ENCODE measurements around the gene PDE7B.

The PDE7B gene

GRCh38 chr6:135891710-135892109, 40.2 kb downstream of the PDE7B start:
- no peak for DNase-seq

GRCh38 chr6:135895231-135895911, 43.9 kb downstream of the PDE7B start:
- no peak for DNase-seq

GRCh38 chr6:135897087-135897486, 45.6 kb downstream of the PDE7B start:
- no peak for DNase-seq

GRCh38 chr6:135901774-135902524, 50.4 kb downstream of the PDE7B start:
- DNase-seq = no peak

GRCh38 chr6:135902756-135903331, 51.3 kb downstream of the PDE7B start:
- DNase-seq = no peak

- DNase-seq = no peak
These were observed 53.2 kb downstream of the PDE7B start for GRCh38 chr6:135904666-135905065.

- no peak for DNase-seq
These were observed 54.3 kb downstream of the PDE7B start for GRCh38 chr6:135905604-135906300.

GRCh38 chr6:135906542-135906941, 55.0 kb downstream of the PDE7B start:
- DNase-seq = no peak

GRCh38 chr6:135906972-135907465, 55.5 kb downstream of the PDE7B start:
- DNase-seq = no peak

GRCh38 chr6:135909737-135910387, 58.4 kb downstream of the PDE7B start:
- DNase-seq = no peak

GRCh38 chr6:135910790-135911618, 59.5 kb downstream of the PDE7B start:
- no peak for DNase-seq

GRCh38 chr6:135913785-135914184, 62.3 kb downstream of the PDE7B start:
- no peak for DNase-seq

- DNase-seq = no peak
These were observed 67.5 kb downstream of the PDE7B start for GRCh38 chr6:135919026-135919425.

GRCh38 chr6:135920689-135921088, 69.2 kb downstream of the PDE7B start:
- DNase-seq = no peak

GRCh38 chr6:135921188-135921587, 69.7 kb downstream of the PDE7B start:
- no peak for DNase-seq

GRCh38 chr6:135922174-135922573, 70.7 kb downstream of the PDE7B start:
- peak; percentile 36 for DNase-seq

GRCh38 chr6:135922746-135923145, 71.2 kb downstream of the PDE7B start:
- peak; percentile 10 for DNase-seq

GRCh38 chr6:135932651-135933050, 81.2 kb downstream of the PDE7B start:
- DNase-seq = no peak

GRCh38 chr6:135935941-135936601, 84.6 kb downstream of the PDE7B start:
- no peak for DNase-seq

- DNase-seq = no peak
These were observed 85.1 kb downstream of the PDE7B start for GRCh38 chr6:135936606-135937005.

- no peak for DNase-seq
These were observed 85.6 kb downstream of the PDE7B start for GRCh38 chr6:135937106-135937505.
